GM10266 (cell line): ENCODE results near the gene CDK13.

ENCODE experiments used
- DNase-seq: peaks from one replicate; pipeline ENCODE4 v3.0.0; 2012; ENCODE audit errors: extremely low spot score
- CTCF ChIP-seq: IDR thresholded peaks from 2 replicates; pipeline ENCODE4 v1.5.1; 2012; ENCODE audit warnings: mild to moderate bottlenecking, low read depth; ENCODE audit not compliant: control insufficient read depth, insufficient read depth; ENCODE audit errors: missing control alignments

Gene CDK13

GRCh38 chr7:39919646-39920045 is 30.4 kb upstream of the CDK13 start:
- no peak for TF ChIP-seq CTCF
- no peak for DNase-seq

GRCh38 chr7:39921506-39922175 is 28.4 kb upstream of the CDK13 start:
- TF ChIP-seq CTCF: no peak
- DNase-seq: no peak

GRCh38 chr7:39922580-39922979 is 27.5 kb upstream of the CDK13 start:
- TF ChIP-seq CTCF: no peak
- no peak for DNase-seq

- DNase-seq: no peak
- no peak for TF ChIP-seq CTCF
Observed at GRCh38 chr7:39923091-39923490, 27.0 kb upstream of the CDK13 start.

- TF ChIP-seq CTCF: no peak
- DNase-seq: no peak
Observed at GRCh38 chr7:39924122-39924521, 25.9 kb upstream of the CDK13 start.

- DNase-seq: no peak
Observed at GRCh38 chr7:39926111-39926510, 23.9 kb upstream of the CDK13 start.

More at GRCh38 chr7:39926111-39926510, 23.9 kb upstream of the CDK13 start:
- TF ChIP-seq CTCF: no peak
